ENCODE measurements around the gene FILIP1L. TPM values are rescaled to one million over a fixed set of nuclear protein-coding genes. Genes with fewer than 3 reads are reported as not detected.

Gene FILIP1L
- total RNA-seq, 4 donors from 2014 or later: 87.1 to 115 (median 99.6) TPM

DNA sequence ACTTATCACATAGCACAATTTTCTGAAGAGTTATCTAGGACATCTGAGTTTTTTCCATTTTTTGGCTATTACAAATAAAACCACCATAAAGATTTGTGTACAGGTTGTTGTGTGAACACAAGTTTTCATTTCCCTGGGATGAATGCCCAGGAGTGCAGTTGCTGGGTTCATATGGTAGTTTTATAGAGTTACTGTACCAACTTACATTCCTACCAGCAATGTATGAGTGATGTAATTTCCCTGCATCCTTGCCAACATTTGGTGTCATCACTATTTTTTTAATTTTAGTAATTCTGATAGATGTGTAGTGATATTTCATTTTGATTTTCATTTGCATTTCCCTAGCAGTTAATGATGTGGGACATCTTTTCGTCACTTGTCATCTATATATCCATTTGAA, 20.5 kb downstream of the FILIP1L start:
- intact Hi-C loops (cut with DNase I; ENCODE audit: low total_unique reads) (loop anchor here (10.0 kb wide), 1 partner anchor 241 kb away; the partner anchor contains the start of gene NIT2), in situ Hi-C loops (cut with MboI; ENCODE audit: low sequenced_read_pairs in 4 of 4) (no loop called here)
- TF ChIP-seq, protein P1, sequence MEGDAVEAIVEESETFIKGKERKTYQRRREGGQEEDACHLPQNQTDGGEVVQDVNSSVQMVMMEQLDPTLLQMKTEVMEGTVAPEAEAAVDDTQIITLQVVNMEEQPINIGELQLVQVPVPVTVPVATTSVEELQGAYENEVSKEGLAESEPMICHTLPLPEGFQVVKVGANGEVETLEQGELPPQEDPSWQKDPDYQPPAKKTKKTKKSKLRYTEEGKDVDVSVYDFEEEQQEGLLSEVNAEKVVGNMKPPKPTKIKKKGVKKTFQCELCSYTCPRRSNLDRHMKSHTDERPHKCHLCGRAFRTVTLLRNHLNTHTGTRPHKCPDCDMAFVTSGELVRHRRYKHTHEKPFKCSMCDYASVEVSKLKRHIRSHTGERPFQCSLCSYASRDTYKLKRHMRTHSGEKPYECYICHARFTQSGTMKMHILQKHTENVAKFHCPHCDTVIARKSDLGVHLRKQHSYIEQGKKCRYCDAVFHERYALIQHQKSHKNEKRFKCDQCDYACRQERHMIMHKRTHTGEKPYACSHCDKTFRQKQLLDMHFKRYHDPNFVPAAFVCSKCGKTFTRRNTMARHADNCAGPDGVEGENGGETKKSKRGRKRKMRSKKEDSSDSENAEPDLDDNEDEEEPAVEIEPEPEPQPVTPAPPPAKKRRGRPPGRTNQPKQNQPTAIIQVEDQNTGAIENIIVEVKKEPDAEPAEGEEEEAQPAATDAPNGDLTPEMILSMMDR (IDR thresholded peaks at IDR 0.05 in 4 of 5, conservative IDR thresholded peaks at IDR 0.05 in 1 of 5): no peak
- TF ChIP-seq POLR2A (IDR thresholded peaks at IDR 0.05): no peak
- Histone ChIP-seq H3K36me3 (no peaks in the 10 kb centered on the region), H3K9me3 (no peaks in the 10 kb centered on the region), H3K4me1 (peaks cover 81 to 85% of the 10 kb centered on the region in 2 donors), H3K27me3 (no peaks in the 10 kb centered on the region), H3K4me3 (peak overlapping the region in 1 of 4 donors; percentile 15), H3K27ac (peak overlapping the region; percentile 78 to 90 (median 81))
- DNase-seq (no peak), ATAC-seq (no peak)

DNA sequence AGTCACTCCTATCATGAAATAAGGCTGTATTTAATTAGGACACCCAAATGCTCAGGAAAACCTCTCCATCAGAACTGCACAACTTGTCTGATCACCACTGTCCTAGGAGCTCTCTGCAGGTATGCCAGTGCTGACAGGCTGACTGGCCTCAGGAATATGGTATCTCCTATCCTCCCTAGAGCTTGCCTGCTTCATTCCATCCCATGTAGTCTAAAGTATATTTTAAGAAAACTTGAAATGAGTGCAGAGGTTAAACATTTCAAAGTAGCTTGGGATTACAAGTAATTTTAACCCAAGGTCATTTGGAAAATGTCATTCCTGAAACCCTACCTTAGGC, 23.7 kb downstream of the FILIP1L start:
- DNase-seq: no peak
- Histone ChIP-seq H3K27me3 (no peaks in the 10 kb centered on the region), H3K4me3 (no peak overlapping the region), H3K36me3 (no peaks in the 10 kb centered on the region), H3K9me3 (no peaks in the 10 kb centered on the region), H3K27ac (peak overlapping the region; percentile 78 to 90 (median 81)), H3K4me1 (peaks cover 63 to 75% of the 10 kb centered on the region in 2 donors)
- peak; percentile 13 to 60 for ATAC-seq
- intact Hi-C loops (cut with DNase I; ENCODE audit: low total_unique reads) (loop anchor here (10.0 kb wide), 1 partner anchor 244 kb away; the partner anchor contains the start of gene NIT2), in situ Hi-C loops (cut with MboI; ENCODE audit: low sequenced_read_pairs in 4 of 4) (no loop called here)
- no peak for TF ChIP-seq POLR2A (IDR thresholded peaks at IDR 0.05)
- TF ChIP-seq, protein P1 (IDR thresholded peaks at IDR 0.05 in 4 of 5, conservative IDR thresholded peaks at IDR 0.05 in 1 of 5): no peak

DNA sequence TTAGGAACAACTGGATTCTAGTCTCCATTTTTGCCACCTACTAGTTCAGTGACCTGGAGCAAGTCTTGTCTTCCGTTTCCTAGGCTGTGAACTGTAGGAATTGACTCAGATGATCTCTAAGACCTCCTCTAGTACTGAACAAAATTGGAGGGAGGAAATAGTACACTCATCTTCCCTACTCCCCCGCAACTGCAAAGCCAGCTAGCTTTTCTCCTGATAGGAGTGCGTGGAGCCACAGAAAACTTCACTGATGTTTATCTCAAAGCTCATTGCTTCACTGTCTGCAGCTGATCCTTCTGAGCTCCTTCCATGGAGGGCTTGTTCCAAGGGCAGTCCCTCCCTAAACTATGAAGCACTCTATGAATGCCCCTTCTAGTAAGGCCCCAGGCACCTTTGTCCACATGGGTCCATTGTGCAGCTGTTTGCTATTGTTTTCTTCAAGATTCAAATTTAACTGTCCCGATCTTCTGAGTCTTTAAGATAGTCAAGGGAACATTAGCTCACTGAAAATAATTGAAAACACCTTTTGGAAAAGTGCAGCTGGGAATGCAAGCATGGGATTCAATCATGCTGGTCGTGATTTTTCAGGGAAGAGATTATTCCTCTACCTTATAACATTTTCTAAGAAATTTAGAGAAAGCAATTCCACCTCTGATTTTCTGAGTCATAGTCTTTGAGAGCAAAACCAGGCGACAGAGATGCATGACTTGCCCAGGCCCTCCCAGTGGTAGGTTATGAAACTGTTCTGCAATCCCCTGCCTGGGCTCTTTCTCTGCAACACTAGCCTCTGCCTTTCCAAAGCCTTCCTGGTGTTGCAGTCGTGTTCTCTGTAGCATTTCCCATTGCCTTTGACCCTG, 24.3 kb downstream of the FILIP1L start:
- Histone ChIP-seq H3K4me3 (no peak overlapping the region), H3K36me3 (no peaks in the 10 kb centered on the region), H3K27ac (peak overlapping the region; percentile 78 to 90 (median 81)), H3K27me3 (no peaks in the 10 kb centered on the region), H3K9me3 (no peaks in the 10 kb centered on the region), H3K4me1 (peaks cover 63 to 76% of the 10 kb centered on the region in 2 donors)
- ATAC-seq (peak; percentile 80 to 95), DNase-seq (peak; percentile 35 to 82)
- intact Hi-C loops (cut with DNase I; ENCODE audit: low total_unique reads) (loop anchor here (10.0 kb wide), 1 partner anchor 245 kb away; the partner anchor contains the start of gene NIT2), in situ Hi-C loops (cut with MboI; ENCODE audit: low sequenced_read_pairs in 4 of 4) (no loop called here)
- no peak for TF ChIP-seq POLR2A (IDR thresholded peaks at IDR 0.05)
- TF ChIP-seq, protein P1 (IDR thresholded peaks at IDR 0.05 in 4 of 5, conservative IDR thresholded peaks at IDR 0.05 in 1 of 5): peak; percentile 31 to 60 (median 52)

GRCh38 chr3:100088735-100089368, 25.4 kb downstream of the FILIP1L start:
- Histone ChIP-seq H3K4me3 (no peak overlapping the region), H3K27ac (peak overlapping the region; percentile 78 to 90 (median 81)), H3K36me3 (no peaks in the 10 kb centered on the region), H3K9me3 (no peaks in the 10 kb centered on the region), H3K4me1 (peaks cover 56 to 70% of the 10 kb centered on the region in 2 donors), H3K27me3 (no peaks in the 10 kb centered on the region)
- DNase-seq: no peak
- in situ Hi-C loops (cut with MboI; ENCODE audit: low sequenced_read_pairs in 4 of 4): no loop called here
- ATAC-seq: no peak
- intact Hi-C loops (cut with DNase I; ENCODE audit: low total_unique reads): no loop called here
- TF ChIP-seq, protein P1 (IDR thresholded peaks at IDR 0.05 in 4 of 5, conservative IDR thresholded peaks at IDR 0.05 in 1 of 5): no peak
- no peak for TF ChIP-seq POLR2A (IDR thresholded peaks at IDR 0.05)
